Measurements from ENCODE around the gene KRT6A. TPM values are rescaled to one million over a fixed set of nuclear protein-coding genes. Genes with fewer than 3 reads are reported as not detected.

The KRT6A gene
- total and polyA plus RNA-seq, 4 donors = 0.02 to 0.05 TPM; not detected in 2

DNA sequence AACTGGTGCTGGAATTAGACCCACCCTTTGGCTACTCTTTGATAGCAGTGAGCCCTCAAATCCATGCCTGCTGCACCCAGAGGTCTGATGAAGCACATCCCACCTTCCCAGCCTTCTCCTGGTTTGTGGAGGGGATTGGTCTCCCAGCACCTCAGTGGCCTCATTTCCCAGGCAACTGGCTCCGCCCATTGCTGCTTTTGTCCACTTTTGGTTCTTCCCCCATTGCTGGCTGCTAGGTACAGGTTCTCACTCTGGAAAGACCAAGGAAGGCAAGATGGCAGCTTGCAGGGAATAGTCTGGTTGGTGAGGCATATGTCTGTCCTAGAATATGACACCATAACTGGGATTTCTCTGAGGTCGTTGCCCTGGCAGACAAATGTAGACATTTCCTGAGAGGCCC is 37.3 kb upstream of the KRT6A start:
- Histone ChIP-seq H3K36me3 (ENCODE audit: control insufficient read depth in 4 of 4, insufficient read depth in 3 of 4, low read depth in 1 of 4, low read length in 3 of 4) (no peaks in the 10 kb centered on the region), H3K9me3 (ENCODE audit: control insufficient read depth in 4 of 4, low read length in 3 of 4) (no peaks in the 10 kb centered on the region), H3K27ac (ENCODE audit: low read depth in 1 of 2, low read length in 2 of 2) (no peak overlapping the region), H3K4me3 (ENCODE audit: low read depth in 1 of 3, low read length in 3 of 3) (no peak overlapping the region), H3K27me3 (ENCODE audit: control insufficient read depth in 4 of 4, insufficient read depth in 4 of 4, low read length in 3 of 4) (no peaks in the 10 kb centered on the region), H3K9ac (ENCODE audit: low read depth in 1 of 2, low read length in 2 of 2) (no peak overlapping the region), H3K4me1 (ENCODE audit: control insufficient read depth in 4 of 4, insufficient read depth in 4 of 4, low read length in 3 of 4) (no peaks in the 10 kb centered on the region)
- no peak for DNase-seq (ENCODE audit: low spot score)
- 75% methylated on average over 2 of the region's 2 CpGs for WGBS
- TF ChIP-seq EGR1 (IDR thresholded peaks at IDR 0.05; ENCODE audit: low read depth in 2 of 2) = no peak
- no peak for TF ChIP-seq HNF4A (conservative IDR thresholded peaks at IDR 0.05)
- TF ChIP-seq TAF1 (conservative IDR thresholded peaks at IDR 0.05) = no peak
- no peak for TF ChIP-seq ZBTB33 (IDR thresholded peaks at IDR 0.05)
- no peak for TF ChIP-seq RXRA (IDR thresholded peaks at IDR 0.05)
- TF ChIP-seq RAD21 (IDR thresholded peaks at IDR 0.05) = no peak
- no peak for TF ChIP-seq JUND (IDR thresholded peaks at IDR 0.05)

GRCh38 chr12:52529846-52530245 is 36.8 kb upstream of the KRT6A start:
- Histone ChIP-seq H3K27ac (ENCODE audit: low read depth in 1 of 2, low read length in 2 of 2) (no peak overlapping the region), H3K4me3 (ENCODE audit: low read depth in 1 of 3, low read length in 3 of 3) (no peak overlapping the region), H3K27me3 (ENCODE audit: control insufficient read depth in 4 of 4, insufficient read depth in 4 of 4, low read length in 3 of 4) (no peaks in the 10 kb centered on the region), H3K9ac (ENCODE audit: low read depth in 1 of 2, low read length in 2 of 2) (no peak overlapping the region), H3K4me1 (ENCODE audit: control insufficient read depth in 4 of 4, insufficient read depth in 4 of 4, low read length in 3 of 4) (no peaks in the 10 kb centered on the region), H3K9me3 (ENCODE audit: control insufficient read depth in 4 of 4, low read length in 3 of 4) (no peaks in the 10 kb centered on the region), H3K36me3 (ENCODE audit: control insufficient read depth in 4 of 4, insufficient read depth in 3 of 4, low read depth in 1 of 4, low read length in 3 of 4) (no peaks in the 10 kb centered on the region)
- WGBS = 93% methylated on average over 9 of the region's 9 CpGs
- TF ChIP-seq HNF4A (conservative IDR thresholded peaks at IDR 0.05) (no peak), FOXA1 (IDR thresholded peaks at IDR 0.05) (no peak), NR2F2 (IDR thresholded peaks at IDR 0.05) (no peak), TAF1 (conservative IDR thresholded peaks at IDR 0.05) (no peak), JUND (IDR thresholded peaks at IDR 0.05) (no peak), MAX (IDR thresholded peaks at IDR 0.05) (no peak), RAD21 (IDR thresholded peaks at IDR 0.05) (no peak), SP1 (IDR thresholded peaks at IDR 0.05) (no peak), FOXA2 (IDR thresholded peaks at IDR 0.05) (no peak), GABPA (IDR thresholded peaks at IDR 0.05 in 1 of 2, conservative IDR thresholded peaks at IDR 0.05 in 1 of 2) (no peak), RXRA (IDR thresholded peaks at IDR 0.05) (no peak), ZBTB33 (IDR thresholded peaks at IDR 0.05) (no peak), EGR1 (IDR thresholded peaks at IDR 0.05; ENCODE audit: low read depth in 2 of 2) (no peak)
- TF ChIP-seq, protein P1, sequence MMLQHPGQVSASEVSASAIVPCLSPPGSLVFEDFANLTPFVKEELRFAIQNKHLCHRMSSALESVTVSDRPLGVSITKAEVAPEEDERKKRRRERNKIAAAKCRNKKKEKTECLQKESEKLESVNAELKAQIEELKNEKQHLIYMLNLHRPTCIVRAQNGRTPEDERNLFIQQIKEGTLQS (IDR thresholded peaks at IDR 0.05) = no peak
- TF ChIP-seq, protein P2, sequence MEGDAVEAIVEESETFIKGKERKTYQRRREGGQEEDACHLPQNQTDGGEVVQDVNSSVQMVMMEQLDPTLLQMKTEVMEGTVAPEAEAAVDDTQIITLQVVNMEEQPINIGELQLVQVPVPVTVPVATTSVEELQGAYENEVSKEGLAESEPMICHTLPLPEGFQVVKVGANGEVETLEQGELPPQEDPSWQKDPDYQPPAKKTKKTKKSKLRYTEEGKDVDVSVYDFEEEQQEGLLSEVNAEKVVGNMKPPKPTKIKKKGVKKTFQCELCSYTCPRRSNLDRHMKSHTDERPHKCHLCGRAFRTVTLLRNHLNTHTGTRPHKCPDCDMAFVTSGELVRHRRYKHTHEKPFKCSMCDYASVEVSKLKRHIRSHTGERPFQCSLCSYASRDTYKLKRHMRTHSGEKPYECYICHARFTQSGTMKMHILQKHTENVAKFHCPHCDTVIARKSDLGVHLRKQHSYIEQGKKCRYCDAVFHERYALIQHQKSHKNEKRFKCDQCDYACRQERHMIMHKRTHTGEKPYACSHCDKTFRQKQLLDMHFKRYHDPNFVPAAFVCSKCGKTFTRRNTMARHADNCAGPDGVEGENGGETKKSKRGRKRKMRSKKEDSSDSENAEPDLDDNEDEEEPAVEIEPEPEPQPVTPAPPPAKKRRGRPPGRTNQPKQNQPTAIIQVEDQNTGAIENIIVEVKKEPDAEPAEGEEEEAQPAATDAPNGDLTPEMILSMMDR (IDR thresholded peaks at IDR 0.05; ENCODE audit: low read depth, low read length, missing input control) = no peak
- TF ChIP-seq, protein P3, sequence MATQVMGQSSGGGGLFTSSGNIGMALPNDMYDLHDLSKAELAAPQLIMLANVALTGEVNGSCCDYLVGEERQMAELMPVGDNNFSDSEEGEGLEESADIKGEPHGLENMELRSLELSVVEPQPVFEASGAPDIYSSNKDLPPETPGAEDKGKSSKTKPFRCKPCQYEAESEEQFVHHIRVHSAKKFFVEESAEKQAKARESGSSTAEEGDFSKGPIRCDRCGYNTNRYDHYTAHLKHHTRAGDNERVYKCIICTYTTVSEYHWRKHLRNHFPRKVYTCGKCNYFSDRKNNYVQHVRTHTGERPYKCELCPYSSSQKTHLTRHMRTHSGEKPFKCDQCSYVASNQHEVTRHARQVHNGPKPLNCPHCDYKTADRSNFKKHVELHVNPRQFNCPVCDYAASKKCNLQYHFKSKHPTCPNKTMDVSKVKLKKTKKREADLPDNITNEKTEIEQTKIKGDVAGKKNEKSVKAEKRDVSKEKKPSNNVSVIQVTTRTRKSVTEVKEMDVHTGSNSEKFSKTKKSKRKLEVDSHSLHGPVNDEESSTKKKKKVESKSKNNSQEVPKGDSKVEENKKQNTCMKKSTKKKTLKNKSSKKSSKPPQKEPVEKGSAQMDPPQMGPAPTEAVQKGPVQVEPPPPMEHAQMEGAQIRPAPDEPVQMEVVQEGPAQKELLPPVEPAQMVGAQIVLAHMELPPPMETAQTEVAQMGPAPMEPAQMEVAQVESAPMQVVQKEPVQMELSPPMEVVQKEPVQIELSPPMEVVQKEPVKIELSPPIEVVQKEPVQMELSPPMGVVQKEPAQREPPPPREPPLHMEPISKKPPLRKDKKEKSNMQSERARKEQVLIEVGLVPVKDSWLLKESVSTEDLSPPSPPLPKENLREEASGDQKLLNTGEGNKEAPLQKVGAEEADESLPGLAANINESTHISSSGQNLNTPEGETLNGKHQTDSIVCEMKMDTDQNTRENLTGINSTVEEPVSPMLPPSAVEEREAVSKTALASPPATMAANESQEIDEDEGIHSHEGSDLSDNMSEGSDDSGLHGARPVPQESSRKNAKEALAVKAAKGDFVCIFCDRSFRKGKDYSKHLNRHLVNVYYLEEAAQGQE (IDR thresholded peaks at IDR 0.05) = no peak
- DNase-seq (ENCODE audit: low spot score) = no peak
